Measurements from ENCODE around the gene STAC3.

GRCh38 chr12:57234233-57234570 is 16.8 kb downstream of the STAC3 start:
- TF ChIP-seq CTCF (IDR thresholded peaks at IDR 0.05) (no peak), POLR2A (IDR thresholded peaks at IDR 0.05; ENCODE audit: low read depth) (no peak), POLR2AphosphoS5 (IDR thresholded peaks at IDR 0.05) (no peak), EP300 (IDR thresholded peaks at IDR 0.05) (no peak)
